ENCODE measurements around the gene CRACDL. TPM values are rescaled to one million over a fixed set of nuclear protein-coding genes. Genes with fewer than 3 reads are reported as not detected.
"Not testable (repeated sequence)": the region's sequence is repeated elsewhere in the genome, so short reads cannot be mapped to it uniquely, and the experiment has no call there.

CRACDL gene
- polyA plus RNA-seq, 1 of the 3 experiments (the other 2 are of a cell fraction): not detected

DNA sequence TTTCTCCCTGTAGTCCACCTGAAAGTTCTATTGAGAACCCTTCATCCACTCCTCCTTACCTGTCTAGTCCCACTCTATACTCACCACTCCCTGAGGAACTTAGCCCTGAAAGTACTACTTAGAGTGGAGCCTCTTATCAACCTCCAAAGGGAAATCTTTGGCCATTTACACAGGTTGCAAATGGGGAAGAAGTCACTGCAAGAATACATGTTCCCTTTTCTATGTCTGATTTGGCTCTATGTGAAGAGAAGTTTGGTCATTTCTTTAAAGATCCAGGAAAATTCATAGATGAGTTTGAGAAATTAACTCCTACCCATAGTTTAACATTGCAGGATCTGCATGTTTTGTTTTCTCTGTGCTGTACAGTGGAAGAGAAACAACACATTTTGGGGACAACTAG lies 182.2 kb downstream of the CRACDL start:
- Histone ChIP-seq H3F3A (replicated peaks; ENCODE audit: insufficient read depth) (no peaks in the 10 kb centered on the region), H3K4me1 (ENCODE audit: control insufficient read depth in 1 of 2, insufficient read depth in 2 of 2, low read depth in 1 of 2, low read length in 1 of 2) (peaks cover 0 to 7% of the 10 kb centered on the region in 2 experiments; a peak in 1 of 4 replicates), H3K9me3 (no peaks in the 10 kb centered on the region), H3K9me2 (no peaks in the 10 kb centered on the region), H3K4me2 (no peak overlapping the region), H3K27me3 (ENCODE audit: insufficient read depth) (no peaks in the 10 kb centered on the region), H3K79me2 (ENCODE audit: insufficient read depth) (no peaks in the 10 kb centered on the region), H3K4me3 (ENCODE audit: low read depth in 2 of 2, low read length in 1 of 2) (no peak overlapping the region), H2AFZ (ENCODE audit: low read depth) (no peak overlapping the region), H3K27ac (ENCODE audit: low read depth in 2 of 2, low read length in 1 of 2) (no peak overlapping the region), H4K20me1 (ENCODE audit: insufficient read depth) (no peaks in the 10 kb centered on the region), H3K36me3 (replicated peaks in 1 of 2; ENCODE audit: control insufficient read depth in 1 of 2, insufficient read depth in 2 of 2, low read length in 1 of 2) (no peaks in the 10 kb centered on the region), H3K9ac (no peak overlapping the region)
- ChIA-PET POLR2A (no interaction called here), CTCF (no interaction called here)
- DNase-seq: no peak
- TF ChIP-seq ELF1 (IDR thresholded peaks at IDR 0.05): no peak
- TF ChIP-seq NRF1 (IDR thresholded peaks at IDR 0.05; ENCODE audit: low read depth, low read length): no peak
- no peak for TF ChIP-seq EP300 (IDR thresholded peaks at IDR 0.05; ENCODE audit: borderline replicate concordance in 1 of 2, low read depth in 1 of 2, low read length in 1 of 2)
- no peak for TF ChIP-seq TAF1 (IDR thresholded peaks at IDR 0.05; ENCODE audit: borderline replicate concordance, low read depth, low read length)
- TF ChIP-seq, protein P1, sequence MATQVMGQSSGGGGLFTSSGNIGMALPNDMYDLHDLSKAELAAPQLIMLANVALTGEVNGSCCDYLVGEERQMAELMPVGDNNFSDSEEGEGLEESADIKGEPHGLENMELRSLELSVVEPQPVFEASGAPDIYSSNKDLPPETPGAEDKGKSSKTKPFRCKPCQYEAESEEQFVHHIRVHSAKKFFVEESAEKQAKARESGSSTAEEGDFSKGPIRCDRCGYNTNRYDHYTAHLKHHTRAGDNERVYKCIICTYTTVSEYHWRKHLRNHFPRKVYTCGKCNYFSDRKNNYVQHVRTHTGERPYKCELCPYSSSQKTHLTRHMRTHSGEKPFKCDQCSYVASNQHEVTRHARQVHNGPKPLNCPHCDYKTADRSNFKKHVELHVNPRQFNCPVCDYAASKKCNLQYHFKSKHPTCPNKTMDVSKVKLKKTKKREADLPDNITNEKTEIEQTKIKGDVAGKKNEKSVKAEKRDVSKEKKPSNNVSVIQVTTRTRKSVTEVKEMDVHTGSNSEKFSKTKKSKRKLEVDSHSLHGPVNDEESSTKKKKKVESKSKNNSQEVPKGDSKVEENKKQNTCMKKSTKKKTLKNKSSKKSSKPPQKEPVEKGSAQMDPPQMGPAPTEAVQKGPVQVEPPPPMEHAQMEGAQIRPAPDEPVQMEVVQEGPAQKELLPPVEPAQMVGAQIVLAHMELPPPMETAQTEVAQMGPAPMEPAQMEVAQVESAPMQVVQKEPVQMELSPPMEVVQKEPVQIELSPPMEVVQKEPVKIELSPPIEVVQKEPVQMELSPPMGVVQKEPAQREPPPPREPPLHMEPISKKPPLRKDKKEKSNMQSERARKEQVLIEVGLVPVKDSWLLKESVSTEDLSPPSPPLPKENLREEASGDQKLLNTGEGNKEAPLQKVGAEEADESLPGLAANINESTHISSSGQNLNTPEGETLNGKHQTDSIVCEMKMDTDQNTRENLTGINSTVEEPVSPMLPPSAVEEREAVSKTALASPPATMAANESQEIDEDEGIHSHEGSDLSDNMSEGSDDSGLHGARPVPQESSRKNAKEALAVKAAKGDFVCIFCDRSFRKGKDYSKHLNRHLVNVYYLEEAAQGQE (IDR thresholded peaks at IDR 0.05; ENCODE audit: low read depth, low read length): no peak
- TF ChIP-seq MXI1 (IDR thresholded peaks at IDR 0.05; ENCODE audit: low read depth, low read length): no peak
- no peak for TF ChIP-seq EZH2phosphoT487 (IDR thresholded peaks at IDR 0.05; ENCODE audit: borderline replicate concordance, low read depth)
- no peak for TF ChIP-seq CHD2 (IDR thresholded peaks at IDR 0.05; ENCODE audit: low read length, partially characterized antibody)
- TF ChIP-seq, protein P2, sequence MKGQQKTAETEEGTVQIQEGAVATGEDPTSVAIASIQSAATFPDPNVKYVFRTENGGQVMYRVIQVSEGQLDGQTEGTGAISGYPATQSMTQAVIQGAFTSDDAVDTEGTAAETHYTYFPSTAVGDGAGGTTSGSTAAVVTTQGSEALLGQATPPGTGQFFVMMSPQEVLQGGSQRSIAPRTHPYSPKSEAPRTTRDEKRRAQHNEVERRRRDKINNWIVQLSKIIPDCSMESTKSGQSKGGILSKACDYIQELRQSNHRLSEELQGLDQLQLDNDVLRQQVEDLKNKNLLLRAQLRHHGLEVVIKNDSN (IDR thresholded peaks at IDR 0.05; ENCODE audit: borderline replicate concordance, low read depth): no peak
- TF ChIP-seq, protein P3, sequence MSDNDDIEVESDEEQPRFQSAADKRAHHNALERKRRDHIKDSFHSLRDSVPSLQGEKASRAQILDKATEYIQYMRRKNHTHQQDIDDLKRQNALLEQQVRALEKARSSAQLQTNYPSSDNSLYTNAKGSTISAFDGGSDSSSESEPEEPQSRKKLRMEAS (IDR thresholded peaks at IDR 0.05; ENCODE audit: low read depth): no peak
- TF ChIP-seq, protein P4, sequence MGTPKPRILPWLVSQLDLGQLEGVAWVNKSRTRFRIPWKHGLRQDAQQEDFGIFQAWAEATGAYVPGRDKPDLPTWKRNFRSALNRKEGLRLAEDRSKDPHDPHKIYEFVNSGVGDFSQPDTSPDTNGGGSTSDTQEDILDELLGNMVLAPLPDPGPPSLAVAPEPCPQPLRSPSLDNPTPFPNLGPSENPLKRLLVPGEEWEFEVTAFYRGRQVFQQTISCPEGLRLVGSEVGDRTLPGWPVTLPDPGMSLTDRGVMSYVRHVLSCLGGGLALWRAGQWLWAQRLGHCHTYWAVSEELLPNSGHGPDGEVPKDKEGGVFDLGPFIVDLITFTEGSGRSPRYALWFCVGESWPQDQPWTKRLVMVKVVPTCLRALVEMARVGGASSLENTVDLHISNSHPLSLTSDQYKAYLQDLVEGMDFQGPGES (IDR thresholded peaks at IDR 0.05; ENCODE audit: low read depth, low read length): no peak
- TF ChIP-seq, protein P5, sequence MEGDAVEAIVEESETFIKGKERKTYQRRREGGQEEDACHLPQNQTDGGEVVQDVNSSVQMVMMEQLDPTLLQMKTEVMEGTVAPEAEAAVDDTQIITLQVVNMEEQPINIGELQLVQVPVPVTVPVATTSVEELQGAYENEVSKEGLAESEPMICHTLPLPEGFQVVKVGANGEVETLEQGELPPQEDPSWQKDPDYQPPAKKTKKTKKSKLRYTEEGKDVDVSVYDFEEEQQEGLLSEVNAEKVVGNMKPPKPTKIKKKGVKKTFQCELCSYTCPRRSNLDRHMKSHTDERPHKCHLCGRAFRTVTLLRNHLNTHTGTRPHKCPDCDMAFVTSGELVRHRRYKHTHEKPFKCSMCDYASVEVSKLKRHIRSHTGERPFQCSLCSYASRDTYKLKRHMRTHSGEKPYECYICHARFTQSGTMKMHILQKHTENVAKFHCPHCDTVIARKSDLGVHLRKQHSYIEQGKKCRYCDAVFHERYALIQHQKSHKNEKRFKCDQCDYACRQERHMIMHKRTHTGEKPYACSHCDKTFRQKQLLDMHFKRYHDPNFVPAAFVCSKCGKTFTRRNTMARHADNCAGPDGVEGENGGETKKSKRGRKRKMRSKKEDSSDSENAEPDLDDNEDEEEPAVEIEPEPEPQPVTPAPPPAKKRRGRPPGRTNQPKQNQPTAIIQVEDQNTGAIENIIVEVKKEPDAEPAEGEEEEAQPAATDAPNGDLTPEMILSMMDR (IDR thresholded peaks at IDR 0.05): no peak
- TF ChIP-seq FOSL2 (IDR thresholded peaks at IDR 0.05; ENCODE audit: borderline replicate concordance, low read depth): no peak
- TF ChIP-seq, protein P6, sequence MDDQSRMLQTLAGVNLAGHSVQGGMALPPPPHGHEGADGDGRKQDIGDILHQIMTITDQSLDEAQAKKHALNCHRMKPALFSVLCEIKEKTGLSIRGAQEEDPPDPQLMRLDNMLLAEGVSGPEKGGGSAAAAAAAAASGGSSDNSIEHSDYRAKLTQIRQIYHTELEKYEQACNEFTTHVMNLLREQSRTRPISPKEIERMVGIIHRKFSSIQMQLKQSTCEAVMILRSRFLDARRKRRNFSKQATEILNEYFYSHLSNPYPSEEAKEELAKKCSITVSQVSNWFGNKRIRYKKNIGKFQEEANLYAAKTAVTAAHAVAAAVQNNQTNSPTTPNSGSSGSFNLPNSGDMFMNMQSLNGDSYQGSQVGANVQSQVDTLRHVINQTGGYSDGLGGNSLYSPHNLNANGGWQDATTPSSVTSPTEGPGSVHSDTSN (IDR thresholded peaks at IDR 0.05): no peak

DNA sequence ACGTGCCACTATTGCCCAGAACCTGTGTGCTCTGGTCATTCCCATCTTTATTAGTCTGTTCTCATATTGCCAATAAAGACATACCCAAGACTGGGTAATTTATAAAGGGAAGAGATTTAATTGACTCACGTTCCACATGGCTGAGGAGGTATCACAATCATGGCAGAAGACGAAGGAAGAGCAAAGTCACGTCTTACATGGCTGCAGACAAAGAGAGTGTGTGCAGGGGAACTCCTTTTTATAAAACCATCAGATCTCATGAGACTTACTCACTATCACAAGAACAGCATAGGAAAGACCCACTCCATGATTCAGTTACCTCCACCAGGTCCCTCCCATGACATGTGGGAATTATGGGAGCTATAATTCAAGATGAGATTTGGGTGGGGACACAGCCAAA lies 183.3 kb downstream of the CRACDL start:
- H2AFZ ChIP-seq (ENCODE audit: low read depth); H3K9ac ChIP-seq; H3K4me1 ChIP-seq (ENCODE audit: control insufficient read depth in 1 of 2, insufficient read depth in 2 of 2, low read depth in 1 of 2, low read length in 1 of 2); H3K9me2 ChIP-seq; POLR2A ChIA-PET; H3K27me3 ChIP-seq (ENCODE audit: insufficient read depth); H3K79me2 ChIP-seq (ENCODE audit: insufficient read depth); H3K27ac ChIP-seq (ENCODE audit: low read depth in 2 of 2, low read length in 1 of 2); H3K9me3 ChIP-seq; H3K4me3 ChIP-seq (ENCODE audit: low read depth in 2 of 2, low read length in 1 of 2); DNase-seq; H4K20me1 ChIP-seq (ENCODE audit: insufficient read depth); H3K4me2 ChIP-seq; H3K36me3 ChIP-seq (replicated peaks in 1 of 2; ENCODE audit: control insufficient read depth in 1 of 2, insufficient read depth in 2 of 2, low read length in 1 of 2); CTCF ChIA-PET; H3F3A ChIP-seq (replicated peaks; ENCODE audit: insufficient read depth): not testable (repeated sequence)
- WGBS (ENCODE audit: low lambda C conversion rate): 29% methylated on average over 4 of the region's 4 CpGs

Measured in SK-N-SH (cell line).